K562 (cell line): Measurements from ENCODE around the gene MILR1. TPM values are rescaled to one million over a fixed set of nuclear protein-coding genes. Genes with fewer than 3 reads are reported as not detected.

ENCODE experiments used
- CHCHD3 ChIP-seq: fragments of 250-450 bp; sonication (Bioruptor Pico); IDR thresholded peaks from 2 replicates; pipeline ENCODE4 v2.1.2; 2022; ENCODE audit warnings: mild to moderate bottlenecking
- CHD2 ChIP-seq: IDR thresholded peaks from 2 replicates; pipeline ENCODE4 v1.6.1; 2011; ENCODE audit warnings: low read depth, low read length
- PHF8 ChIP-seq: fragments of 200-600 bp; sonication (generic); IDR thresholded peaks from 2 replicates; pipeline ENCODE4 v1.6.1; 2012; ENCODE audit warnings: mixed run types, mild to moderate bottlenecking, inconsistent platforms, low read length, moderate library complexity, borderline replicate concordance
- POLR3A ChIP-seq: IDR thresholded peaks from 2 replicates; pipeline ENCODE4 v1.6.1; 2011; ENCODE audit warnings: borderline replicate concordance, mild to moderate bottlenecking, moderate library complexity; ENCODE audit not compliant: insufficient read length, insufficient read depth; ENCODE audit errors: extremely low read depth
- SAFB2 ChIP-seq: fragments of 200-400 bp; formaldehyde crosslinking; IDR thresholded peaks from 2 replicates; pipeline ENCODE4 v1.6.1; 2018; ENCODE audit warnings: borderline replicate concordance, low read length, low read depth, moderate library complexity; ENCODE audit not compliant: severe bottlenecking
- SMARCE1 ChIP-seq: fragments of 450-650 bp; IDR thresholded peaks from 2 replicates; pipeline ENCODE4 v1.7.1; 2016; ENCODE audit warnings: mild to moderate bottlenecking
- TAF7 ChIP-seq: fragments of 450-650 bp; IDR thresholded peaks from 2 replicates; pipeline ENCODE4 v1.6.1; 2016; ENCODE audit warnings: missing genetic modification characterization, missing compliant biosample characterization
- THAP12 ChIP-seq: fragments of 250-450 bp; sonication (Bioruptor Pico); IDR thresholded peaks from 2 replicates; pipeline ENCODE4 v1.9.0; 2021; ENCODE audit warnings: mild to moderate bottlenecking, inconsistent platforms
- polyA plus RNA-seq, 8 experiments: library from polyadenylated mRNA; depleted of rRNA in 4 of 8; stranded (reverse) in 5 of 8; unstranded in 3 of 8; fragments of >200 nt; fragmentation: Nextera tagmentation in 2 of 8; fragmentation: Illumina TruSeq in 1 of 8; extraction: Ambion mirVana in 2 of 8; extraction: Trizol in 1 of 8; gene quantifications; 2 replicates each; pipeline versions ENCODE4 v1.2.1 to v1.2.3, GENCODE V29; 2011 to 2014; ENCODE audit warnings: inconsistent platforms in 1 of 8, missing spikeins in 1 of 8
- total RNA-seq, 7 experiments: library from RNA; depleted of rRNA in 6 of 7; stranded (reverse); fragments of >200 nt in 6 of 7; fragmentation: Illumina TruSeq in 2 of 7; extraction: Trizol in 2 of 7; gene quantifications; 2 replicates each; pipeline versions ENCODE4 v1.2.1 to v1.2.3, GENCODE V29; 2011 to 2021; ENCODE audit warnings: low replicate concordance in 1 of 7
- TF ChIP-seq, protein P1 (sequence below): fragments of 150-350 bp; conservative IDR thresholded peaks from 2 replicates; pipeline ENCODE4 v1.6.1; 2014; ENCODE audit warnings: low read length
- TF ChIP-seq, protein P2 (sequence below): fragments of 200-600 bp; sonication (generic); IDR thresholded peaks from one replicate; pipeline ENCODE4 v1.6.1; 2012; ENCODE audit warnings: mild to moderate bottlenecking, low read depth, low read length, inconsistent platforms

Gene MILR1
- total and polyA plus RNA-seq, 9 of the 15 experiments (the other 6 are each of a cell fraction or from before 2014, with no cell fraction given): 3.8 to 14.1 (median 7.1) TPM

DNA sequence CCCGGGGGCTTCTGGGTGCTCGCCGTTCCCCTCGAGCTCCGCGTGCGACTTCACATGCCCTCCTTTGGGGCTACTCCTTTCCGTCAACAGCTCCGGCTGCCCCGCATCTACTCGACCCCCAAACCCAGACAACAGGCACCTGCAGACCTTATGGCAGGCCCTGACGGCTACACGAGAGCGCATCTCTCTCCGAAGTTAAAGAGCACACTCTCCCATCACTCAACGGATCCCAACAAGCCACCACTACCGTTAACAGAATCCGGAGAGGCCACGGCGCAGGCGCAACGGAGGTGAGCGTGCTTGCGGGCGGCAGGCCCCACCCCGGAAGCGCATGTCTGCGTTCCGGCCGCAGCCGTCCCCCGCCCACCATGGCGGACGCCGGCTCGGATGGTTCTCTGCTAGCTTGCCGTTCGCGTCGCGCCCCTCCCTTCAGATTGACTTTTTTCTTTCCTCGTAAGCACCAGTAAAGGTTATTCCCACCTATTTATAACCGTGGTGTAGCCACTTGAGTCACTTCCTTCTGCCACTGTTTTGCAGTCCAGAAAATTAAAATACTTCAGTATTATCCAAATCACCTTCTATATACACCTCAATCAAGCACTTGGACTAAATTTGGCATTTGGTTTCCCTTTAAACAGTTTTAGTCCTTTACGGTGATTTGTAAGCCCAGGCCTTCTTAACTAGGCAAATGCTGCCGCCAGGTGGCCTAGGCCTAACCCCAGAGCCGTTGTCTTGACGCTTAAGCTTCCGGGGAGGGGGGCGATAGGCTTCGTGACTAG, 48.1 kb downstream of the MILR1 start, which contains the start of gene POLG2 (continued):
- TF ChIP-seq THAP12 (CRISPR knock-in tag) (peak; percentile 14; the same call in 1 of the 2 replicates), CHD2 (0 out of 2 replicates have a peak, but pooled peaks have one; percentile 29), CHCHD3 (CRISPR knock-in tag) (no peak; the same call in 1 of the 2 replicates), POLR3A (no peak), TAF7 (tag) (peak; percentile 74), SMARCE1 (no peak), PHF8 (peak; percentile 86), SAFB2 (no peak)
- TF ChIP-seq, protein P1, sequence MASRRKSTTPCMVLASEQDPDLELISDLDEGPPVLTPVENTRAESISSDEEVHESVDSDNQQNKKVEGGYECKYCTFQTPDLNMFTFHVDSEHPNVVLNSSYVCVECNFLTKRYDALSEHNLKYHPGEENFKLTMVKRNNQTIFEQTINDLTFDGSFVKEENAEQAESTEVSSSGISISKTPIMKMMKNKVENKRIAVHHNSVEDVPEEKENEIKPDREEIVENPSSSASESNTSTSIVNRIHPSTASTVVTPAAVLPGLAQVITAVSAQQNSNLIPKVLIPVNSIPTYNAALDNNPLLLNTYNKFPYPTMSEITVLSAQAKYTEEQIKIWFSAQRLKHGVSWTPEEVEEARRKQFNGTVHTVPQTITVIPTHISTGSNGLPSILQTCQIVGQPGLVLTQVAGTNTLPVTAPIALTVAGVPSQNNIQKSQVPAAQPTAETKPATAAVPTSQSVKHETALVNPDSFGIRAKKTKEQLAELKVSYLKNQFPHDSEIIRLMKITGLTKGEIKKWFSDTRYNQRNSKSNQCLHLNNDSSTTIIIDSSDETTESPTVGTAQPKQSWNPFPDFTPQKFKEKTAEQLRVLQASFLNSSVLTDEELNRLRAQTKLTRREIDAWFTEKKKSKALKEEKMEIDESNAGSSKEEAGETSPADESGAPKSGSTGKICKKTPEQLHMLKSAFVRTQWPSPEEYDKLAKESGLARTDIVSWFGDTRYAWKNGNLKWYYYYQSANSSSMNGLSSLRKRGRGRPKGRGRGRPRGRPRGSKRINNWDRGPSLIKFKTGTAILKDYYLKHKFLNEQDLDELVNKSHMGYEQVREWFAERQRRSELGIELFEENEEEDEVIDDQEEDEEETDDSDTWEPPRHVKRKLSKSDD: no peak
- TF ChIP-seq, protein P2, sequence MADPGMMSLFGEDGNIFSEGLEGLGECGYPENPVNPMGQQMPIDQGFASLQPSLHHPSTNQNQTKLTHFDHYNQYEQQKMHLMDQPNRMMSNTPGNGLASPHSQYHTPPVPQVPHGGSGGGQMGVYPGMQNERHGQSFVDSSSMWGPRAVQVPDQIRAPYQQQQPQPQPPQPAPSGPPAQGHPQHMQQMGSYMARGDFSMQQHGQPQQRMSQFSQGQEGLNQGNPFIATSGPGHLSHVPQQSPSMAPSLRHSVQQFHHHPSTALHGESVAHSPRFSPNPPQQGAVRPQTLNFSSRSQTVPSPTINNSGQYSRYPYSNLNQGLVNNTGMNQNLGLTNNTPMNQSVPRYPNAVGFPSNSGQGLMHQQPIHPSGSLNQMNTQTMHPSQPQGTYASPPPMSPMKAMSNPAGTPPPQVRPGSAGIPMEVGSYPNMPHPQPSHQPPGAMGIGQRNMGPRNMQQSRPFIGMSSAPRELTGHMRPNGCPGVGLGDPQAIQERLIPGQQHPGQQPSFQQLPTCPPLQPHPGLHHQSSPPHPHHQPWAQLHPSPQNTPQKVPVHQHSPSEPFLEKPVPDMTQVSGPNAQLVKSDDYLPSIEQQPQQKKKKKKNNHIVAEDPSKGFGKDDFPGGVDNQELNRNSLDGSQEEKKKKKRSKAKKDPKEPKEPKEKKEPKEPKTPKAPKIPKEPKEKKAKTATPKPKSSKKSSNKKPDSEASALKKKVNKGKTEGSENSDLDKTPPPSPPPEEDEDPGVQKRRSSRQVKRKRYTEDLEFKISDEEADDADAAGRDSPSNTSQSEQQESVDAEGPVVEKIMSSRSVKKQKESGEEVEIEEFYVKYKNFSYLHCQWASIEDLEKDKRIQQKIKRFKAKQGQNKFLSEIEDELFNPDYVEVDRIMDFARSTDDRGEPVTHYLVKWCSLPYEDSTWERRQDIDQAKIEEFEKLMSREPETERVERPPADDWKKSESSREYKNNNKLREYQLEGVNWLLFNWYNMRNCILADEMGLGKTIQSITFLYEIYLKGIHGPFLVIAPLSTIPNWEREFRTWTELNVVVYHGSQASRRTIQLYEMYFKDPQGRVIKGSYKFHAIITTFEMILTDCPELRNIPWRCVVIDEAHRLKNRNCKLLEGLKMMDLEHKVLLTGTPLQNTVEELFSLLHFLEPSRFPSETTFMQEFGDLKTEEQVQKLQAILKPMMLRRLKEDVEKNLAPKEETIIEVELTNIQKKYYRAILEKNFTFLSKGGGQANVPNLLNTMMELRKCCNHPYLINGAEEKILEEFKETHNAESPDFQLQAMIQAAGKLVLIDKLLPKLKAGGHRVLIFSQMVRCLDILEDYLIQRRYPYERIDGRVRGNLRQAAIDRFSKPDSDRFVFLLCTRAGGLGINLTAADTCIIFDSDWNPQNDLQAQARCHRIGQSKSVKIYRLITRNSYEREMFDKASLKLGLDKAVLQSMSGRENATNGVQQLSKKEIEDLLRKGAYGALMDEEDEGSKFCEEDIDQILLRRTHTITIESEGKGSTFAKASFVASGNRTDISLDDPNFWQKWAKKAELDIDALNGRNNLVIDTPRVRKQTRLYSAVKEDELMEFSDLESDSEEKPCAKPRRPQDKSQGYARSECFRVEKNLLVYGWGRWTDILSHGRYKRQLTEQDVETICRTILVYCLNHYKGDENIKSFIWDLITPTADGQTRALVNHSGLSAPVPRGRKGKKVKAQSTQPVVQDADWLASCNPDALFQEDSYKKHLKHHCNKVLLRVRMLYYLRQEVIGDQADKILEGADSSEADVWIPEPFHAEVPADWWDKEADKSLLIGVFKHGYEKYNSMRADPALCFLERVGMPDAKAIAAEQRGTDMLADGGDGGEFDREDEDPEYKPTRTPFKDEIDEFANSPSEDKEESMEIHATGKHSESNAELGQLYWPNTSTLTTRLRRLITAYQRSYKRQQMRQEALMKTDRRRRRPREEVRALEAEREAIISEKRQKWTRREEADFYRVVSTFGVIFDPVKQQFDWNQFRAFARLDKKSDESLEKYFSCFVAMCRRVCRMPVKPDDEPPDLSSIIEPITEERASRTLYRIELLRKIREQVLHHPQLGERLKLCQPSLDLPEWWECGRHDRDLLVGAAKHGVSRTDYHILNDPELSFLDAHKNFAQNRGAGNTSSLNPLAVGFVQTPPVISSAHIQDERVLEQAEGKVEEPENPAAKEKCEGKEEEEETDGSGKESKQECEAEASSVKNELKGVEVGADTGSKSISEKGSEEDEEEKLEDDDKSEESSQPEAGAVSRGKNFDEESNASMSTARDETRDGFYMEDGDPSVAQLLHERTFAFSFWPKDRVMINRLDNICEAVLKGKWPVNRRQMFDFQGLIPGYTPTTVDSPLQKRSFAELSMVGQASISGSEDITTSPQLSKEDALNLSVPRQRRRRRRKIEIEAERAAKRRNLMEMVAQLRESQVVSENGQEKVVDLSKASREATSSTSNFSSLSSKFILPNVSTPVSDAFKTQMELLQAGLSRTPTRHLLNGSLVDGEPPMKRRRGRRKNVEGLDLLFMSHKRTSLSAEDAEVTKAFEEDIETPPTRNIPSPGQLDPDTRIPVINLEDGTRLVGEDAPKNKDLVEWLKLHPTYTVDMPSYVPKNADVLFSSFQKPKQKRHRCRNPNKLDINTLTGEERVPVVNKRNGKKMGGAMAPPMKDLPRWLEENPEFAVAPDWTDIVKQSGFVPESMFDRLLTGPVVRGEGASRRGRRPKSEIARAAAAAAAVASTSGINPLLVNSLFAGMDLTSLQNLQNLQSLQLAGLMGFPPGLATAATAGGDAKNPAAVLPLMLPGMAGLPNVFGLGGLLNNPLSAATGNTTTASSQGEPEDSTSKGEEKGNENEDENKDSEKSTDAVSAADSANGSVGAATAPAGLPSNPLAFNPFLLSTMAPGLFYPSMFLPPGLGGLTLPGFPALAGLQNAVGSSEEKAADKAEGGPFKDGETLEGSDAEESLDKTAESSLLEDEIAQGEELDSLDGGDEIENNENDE: no peak
